Pons (tissue), 1 donor: ENCODE measurements around the gene ACADVL.
A peak's percentile ranks its signal among the peaks of the same experiment; 100 is the strongest.

Experiments
- DNase-seq: peaks from one replicate; pipeline ENCODE4 v3.0.0-alpha.2; 2016; ENCODE audit warnings: low spot score

Gene ACADVL

DNA sequence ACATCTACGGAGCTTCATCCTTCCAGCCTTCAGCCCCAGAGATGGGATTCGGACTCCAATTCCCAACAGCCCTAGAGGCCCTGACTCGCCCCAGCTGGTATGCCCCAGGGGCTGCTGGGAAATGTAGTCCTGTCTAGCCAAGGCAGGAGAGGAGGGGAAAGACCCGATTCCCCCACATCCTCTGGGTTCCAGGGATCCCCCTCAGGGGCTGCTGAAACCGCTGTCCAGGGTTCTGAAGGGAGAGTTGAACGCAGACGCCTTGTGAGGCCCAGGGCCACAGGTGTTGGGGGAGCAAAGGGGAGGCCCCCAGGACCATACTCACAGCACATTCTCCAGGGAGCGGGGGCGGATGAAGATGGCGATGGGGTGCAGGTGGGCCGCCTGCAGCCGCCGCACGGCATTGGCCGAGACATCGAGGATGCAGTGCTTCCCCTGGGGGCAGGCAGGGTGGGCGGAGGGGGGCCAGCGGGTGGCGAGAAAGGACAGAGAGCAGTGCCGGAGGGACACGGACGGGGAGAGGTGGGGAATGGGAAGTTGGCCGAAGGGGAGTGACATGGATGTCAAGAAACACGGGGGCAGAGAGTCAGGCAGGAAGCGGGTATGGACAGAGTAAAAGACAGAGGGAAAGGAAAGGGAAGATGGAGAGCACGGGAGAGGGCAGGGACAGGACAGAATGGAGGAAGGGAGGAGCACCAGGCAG is 28.0 kb upstream of the ACADVL start:
- DNase-seq: no peak

DNA sequence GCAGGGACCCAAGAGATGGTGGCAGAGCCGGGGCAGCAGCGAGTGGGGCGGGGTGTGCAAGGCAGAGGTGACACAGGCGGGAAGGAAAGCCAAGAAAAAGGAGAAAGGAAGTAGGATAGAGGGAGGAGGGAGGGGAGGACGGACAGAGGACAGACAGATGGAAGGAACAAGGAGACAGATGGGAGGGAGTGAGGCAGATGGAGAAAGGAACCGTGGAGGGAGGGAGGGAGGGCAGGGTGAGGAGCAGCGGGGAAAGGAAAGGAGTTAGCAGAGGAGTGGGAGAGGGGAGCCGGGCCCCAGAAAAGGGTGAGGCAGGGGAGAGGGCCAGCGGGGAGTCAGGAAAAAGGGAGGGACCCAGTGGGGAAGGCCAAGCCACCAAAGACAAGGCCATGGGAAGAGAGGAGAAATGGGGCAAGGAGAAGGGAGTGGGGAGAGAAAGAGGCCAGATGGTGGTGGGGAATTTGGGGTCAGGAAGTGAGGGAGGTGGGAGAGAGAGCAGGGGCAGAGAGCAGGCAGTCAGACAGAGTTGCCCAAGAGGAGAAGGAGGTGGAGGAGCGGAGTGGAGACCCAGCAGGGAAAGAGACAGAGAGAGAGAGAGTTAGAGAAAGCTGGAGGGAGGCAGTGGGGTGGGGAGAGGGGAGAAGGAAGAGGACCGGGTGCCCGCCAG is 27.3 kb upstream of the ACADVL start:
- no peak for DNase-seq

DNA sequence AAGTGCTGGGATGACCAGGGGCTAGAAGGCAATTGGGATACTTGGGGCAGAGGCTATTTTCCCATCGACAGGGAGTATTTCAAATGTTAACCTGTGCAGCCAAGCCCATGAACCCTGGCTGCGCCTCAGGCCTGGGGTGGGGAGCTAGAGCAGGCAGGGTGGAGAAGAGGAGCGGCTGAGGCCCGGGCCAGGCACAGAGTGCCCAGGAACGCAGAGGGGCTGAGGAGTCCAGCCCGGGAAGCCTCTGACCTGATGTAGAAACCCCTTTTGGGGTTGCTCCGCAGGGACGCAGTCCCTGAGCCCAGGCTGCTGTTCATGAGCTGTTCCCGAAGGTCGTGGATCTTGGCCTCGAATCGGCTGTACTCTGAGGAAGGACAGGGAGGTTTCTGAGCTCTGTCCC is 23.8 kb upstream of the ACADVL start:
- DNase-seq: no peak

DNA sequence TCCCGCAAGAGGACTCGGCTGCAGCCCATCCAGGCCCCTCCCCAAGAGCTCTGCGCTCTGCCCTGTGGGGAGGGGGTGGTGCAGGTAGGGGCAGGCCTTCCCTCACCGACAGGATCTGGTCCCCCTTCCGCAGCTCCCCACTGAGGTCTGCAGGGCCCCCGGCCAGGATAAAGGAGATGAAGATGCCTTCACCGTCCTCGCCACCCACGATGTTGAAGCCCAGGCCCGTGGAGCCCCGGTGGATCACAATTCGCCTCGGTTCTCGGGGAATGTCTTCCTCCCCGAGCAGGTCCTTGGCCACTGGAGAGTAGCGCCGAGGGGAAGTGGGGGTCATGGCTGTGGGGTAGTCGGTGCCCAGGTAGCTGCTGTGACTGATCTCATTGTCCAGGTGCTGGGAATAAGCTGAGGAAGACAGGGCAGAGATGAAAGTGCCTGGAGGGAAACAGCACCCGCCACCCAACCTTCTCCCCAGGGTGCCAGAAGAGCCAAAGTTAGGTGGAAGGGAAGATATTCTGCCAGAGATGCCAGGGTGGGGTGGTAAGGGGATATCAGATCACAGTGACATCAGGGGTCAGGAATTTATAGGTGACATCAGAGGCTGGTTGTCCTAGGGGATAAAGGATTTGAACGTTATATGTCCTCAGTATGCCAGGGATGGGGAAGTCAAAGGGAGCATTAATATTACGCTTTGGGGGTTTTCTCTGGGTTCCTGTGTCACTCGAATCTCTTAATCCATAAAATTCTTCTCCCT is 22.9 kb upstream of the ACADVL start:
- no peak for DNase-seq

DNA sequence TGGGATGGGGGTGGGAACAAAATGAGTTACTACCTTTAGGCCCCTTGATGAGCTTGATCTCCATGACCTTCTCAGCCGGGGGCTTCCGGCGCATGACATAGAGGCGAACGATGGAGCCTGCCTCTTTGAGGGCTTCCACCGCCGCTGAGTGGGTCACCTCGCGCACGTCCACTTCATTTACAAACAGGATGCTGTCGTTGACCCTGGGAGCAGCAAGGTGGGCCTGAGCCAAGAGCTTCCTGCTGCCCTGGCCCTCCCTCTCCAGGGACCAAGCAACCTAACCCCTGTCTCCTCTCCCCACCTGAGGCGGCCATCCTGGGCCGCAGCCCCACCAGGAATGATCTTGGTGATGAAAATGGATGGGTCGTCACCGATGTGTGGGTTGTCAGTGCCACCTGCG is 16.3 kb upstream of the ACADVL start:
- no peak for DNase-seq

DNA sequence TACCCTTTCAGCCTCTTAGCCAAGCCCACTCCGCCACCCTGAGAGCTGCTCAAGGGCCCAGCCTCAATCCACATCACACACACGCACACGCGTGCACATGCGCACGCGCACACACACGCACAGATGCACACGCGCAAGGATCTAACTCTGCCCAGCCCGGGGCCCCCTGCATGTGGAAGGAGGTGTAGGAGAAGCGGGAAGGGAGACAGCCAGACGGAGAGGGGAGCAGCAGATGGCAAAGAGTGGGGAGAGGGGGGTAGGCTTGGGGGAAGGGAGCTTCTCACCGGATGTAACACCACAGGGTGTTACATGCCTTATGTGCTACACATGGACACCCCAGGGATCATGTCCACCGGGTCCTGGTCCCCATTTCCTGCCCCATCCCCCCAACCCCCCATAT is 15.4 kb upstream of the ACADVL start:
- DNase-seq: no peak

DNA sequence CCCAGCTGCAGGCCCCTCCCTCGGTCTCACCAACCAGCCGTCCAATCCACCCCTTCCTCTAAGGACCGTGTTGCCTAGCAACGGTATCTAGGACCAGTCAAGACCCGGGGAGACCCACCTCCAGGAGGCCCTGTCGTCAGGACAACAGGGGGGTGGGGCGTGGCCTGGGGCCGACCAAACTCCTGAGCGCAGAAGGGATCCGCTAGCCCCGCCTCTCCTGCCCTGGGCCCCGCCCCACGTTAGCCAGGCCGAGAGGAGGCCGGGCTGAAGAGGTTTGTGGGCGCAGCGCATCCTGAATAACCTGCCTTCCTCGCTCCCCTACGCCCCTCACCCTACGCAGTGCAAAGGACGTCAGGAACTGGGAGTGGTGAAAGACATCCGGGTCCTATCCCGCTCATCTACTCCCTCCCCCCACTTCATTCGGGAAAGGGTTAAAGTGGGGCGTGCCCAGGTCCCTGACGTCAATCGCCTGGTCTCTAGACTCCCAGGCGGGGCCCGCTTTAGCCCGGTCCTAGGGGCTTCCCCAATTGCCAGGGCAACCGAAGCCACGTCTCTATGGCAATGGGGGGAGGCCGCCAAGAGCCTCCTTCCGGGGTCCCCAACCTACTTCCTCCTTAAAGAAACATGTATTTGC is 14.8 kb upstream of the ACADVL start:
- peak; percentile 85 for DNase-seq

DNA sequence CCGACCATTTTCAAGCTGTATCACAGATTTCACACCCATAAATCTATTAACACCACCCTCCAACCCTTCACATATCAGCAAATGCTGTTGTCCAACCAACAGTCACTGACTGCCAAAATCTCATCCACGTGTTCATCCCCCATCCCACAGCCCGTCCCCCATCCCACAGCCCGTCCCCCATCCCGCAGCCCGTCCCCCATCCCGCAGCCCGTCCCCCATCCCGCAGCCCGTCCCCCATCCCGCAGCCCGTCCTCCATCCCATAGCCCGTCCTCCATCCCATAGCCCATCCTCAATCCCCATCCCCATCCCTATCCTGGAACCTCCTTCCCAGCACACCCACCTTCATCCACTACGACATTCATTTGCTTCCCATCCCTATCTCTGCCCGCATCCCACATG is 14.2 kb upstream of the ACADVL start:
- no peak for DNase-seq

DNA sequence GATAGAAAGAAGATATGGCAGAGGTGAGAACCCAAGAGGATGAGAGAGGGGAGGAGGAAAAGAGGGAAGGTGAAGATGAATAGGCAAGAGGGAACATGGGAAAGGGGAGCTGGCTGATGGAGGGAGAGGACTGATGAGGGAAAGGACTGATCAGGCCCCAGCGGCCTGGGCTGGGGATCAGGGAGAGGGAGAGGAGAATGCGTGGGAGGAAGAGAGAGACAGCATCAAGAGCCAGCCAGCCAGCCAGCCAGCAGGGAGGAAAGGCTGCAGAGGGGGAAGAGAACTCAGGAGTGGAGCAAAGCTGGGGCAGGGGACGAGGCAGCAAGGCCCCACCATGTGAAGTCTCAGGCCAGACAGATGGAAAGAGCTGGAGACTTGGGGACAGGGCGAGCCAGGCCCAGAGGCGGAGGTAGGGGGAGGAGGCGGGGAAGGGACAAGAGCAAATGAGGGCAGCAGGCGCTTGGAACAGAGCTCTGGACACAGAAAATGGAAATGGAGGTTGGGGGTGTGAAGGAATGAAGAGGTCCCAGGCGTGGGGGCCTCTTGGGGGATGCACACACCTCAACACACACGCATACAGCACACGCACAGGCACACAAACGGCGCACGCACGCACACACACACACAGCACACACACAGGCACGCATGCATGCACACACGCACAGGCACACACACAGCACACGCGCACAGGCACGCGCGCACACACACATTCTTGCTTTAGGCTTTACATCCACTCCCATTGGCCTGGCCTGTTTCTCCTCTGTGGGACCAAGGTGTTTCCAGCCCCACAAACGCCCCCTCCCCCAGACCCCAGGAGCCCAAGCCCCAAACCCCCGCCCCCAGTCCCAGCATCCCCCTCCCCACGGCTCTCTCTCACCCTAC is 12.4 kb upstream of the ACADVL start:
- DNase-seq: no peak

DNA sequence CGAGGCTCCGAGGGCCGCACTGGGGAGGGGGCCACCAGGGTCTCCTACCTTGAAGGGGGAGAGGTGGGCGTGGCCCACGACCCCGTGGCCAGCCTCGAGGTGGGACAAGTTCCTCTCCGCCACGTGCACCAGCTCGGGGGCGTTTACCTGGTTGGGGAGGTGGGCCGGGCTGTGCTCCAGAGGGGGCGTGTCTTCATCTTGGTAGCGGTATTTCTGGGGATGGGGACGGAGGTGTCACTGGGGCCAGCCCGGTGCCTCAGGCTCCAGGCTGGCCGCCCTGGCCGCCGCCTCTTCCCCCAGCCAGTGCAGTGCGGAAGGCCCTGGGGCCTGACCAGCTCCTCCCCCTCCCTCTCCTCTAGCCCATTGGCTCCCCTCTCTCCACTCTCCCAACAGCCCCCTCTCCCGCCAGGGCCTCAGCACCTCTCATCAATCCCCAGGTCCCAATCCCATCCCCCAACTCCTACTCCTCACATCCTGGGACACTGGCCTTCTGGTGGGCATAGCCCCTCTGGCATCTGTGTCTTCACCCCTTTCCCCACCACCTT is 11.6 kb upstream of the ACADVL start:
- no peak for DNase-seq

DNA sequence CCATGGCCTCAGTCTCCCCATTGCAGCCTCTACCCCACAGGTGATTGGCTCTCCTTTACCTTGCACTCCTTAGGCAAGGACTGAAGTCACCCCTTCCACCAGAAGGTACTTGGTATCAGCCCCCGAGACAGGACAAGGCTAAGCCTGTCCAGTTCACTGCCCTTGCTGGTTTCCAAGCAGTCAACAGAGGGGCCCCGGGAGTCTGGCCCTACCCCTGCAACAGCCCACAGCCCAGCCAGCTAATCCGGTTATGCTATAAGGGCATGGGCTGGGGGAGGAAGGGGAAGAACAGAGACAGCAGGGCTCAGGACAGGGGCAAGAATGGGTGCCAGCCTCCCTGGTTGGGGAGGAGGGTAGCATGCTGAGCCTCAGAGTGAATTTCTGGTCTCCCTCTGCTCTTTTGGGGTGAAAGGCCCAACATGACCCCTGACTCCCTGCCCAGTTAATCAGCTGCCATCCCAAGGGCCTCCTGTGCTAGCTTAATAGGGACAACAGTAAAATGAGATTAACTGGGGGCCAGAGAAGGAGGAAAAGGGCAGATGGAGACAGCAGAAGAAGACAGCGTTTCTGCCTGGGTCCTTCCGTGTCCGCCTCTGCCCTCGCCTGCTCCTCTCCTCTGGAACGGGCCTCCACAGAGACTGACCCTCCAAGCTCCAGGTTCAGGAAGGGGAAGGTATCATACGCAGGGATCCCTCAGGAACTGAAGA is 10.8 kb upstream of the ACADVL start:
- DNase-seq: no peak

DNA sequence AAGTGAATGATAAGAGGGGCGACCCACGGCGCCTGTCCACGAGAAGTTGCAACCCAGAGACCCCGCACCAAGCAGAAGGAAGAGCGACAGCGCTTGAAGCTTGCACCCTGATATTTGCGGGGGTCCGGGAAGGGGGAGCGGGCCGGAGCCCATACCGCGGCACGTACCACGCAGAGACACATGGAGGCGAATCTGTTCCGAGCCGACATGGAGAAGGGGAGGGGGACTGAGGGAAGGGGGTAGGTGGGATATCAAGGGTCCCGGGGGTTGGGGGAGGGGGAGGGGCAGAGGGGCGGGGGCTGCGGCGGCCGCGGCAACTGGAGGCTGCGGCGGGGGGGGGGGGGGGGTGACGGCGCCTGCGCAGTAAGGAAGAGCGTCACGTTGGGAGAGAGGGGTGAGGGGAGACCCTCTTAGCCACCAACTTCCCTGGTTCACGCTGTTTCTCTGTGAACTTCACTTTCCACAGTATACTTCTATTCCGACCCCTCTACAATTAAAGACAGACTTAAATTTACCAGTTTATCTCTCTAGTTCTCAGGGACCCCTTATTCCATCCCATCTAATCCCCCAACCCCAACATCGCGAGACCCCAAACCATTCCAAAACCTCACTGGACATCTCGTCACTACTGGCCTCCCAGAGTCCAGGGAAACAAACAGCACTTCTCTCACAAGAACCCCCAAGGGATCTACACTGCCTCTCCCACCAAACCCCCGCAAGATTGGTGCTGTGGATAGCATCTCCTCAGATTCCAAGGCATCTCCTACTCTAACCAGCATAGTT is 8.1 kb upstream of the ACADVL start:
- no peak for DNase-seq

DNA sequence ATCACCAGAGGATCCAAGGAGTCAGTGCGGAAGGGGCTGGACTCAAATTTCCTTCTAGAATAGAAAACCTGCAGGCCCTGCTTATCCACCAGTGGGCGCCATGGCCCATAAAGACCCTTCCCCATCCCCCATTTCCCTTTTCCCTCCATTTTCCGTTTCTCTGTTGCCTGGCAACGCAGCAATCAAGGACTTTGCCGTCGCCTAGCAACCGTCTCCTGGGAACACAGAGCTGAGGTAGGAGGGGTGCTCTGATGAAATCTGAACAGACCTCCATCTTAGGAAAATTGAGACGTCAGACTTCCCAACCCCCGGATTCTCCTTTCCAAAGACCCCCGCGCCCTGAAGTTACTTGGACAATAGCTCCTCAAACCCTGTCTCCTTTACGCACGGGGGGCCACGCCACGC is 5.8 kb upstream of the ACADVL start:
- peak; percentile 67 for DNase-seq

DNA sequence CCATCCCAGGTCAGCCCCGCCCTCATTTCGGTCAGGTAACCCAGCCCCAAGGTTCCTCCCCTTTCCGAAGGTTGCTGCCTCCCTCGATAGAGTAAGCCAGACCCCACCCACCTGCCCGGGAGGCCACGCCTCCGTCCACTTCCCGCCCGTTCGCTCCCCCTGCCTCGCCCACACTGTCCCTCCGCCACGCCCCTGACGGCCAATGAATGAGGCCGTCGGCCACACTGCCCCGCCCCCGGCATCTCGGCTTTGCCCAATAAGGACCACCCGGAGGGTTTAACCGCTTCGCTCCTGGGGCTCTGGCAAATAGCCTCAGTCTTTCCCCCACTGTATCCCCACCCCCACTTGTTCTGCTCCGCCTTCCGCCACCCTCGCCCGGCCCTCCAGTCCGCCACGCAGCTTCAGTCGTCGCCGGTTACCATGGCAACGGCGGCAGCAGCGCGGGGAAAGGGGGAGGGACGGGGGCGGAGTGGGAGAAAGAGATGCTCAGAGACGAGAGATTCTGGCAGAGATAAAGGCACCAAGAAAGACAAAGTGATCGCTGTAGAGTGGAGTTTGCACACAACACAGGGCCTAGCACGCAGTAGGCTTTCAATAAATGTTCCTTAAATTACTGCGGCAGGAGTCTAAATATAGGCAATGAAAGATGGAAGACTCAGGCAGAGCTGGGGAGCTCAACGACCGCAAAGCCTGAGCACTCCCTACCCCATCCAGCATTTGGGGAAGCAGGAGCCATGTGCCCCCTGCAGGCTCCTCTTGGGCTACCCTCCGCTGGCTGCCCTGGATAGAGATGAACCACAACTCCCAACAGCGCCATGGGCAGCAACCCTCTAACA is 5.2 kb upstream of the ACADVL start:
- DNase-seq: peak; percentile 97

DNA sequence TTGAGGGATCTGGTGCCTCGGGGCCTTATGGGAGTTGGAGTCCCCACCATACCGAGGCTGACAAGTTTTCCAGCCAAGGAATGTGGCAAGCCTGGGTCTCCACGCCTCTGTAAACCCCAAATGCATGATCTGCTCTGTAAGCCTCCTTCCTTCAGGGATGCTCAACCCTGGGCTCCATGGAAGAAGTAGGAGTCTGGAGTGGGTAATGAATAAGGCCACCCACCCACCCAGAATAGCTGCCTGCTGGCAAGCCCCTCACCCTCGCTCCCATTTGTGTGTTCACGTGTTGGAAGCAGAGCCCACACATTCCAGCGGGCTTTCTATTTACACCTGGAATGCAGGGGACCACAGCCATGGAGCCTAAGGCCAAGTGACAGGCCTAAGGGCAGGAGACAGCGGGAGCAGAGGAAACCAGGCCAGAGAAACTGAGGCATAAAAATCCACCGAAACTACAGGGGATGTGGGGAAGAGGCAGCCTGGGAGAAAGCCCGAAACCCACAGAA is 4.6 kb upstream of the ACADVL start:
- DNase-seq: no peak

DNA sequence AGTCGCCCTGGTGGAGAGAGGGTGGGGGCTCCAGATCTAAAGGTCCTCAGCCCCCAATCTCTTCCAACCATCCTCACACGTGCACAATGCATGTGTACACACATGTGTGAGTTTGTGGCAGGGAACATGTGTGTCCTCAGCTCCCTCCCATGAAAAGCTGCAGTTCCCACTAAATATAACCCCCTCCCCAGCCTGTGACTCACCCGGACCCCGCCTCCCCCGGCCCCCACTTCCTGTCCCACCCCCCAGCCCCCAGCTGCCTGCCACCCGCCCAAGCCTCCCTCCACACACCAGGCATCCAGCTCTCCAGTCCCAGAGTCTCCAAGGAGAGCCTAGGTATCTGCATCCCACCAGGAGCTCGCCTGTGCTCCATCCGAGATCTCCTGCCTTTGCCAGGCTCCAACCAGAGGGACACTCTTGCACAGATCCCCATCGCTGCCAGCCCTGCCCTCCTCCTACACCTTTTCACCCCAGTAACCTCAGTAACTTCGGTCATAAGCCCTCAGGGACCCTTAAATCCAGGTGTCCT is 4.0 kb upstream of the ACADVL start:
- no peak for DNase-seq

DNA sequence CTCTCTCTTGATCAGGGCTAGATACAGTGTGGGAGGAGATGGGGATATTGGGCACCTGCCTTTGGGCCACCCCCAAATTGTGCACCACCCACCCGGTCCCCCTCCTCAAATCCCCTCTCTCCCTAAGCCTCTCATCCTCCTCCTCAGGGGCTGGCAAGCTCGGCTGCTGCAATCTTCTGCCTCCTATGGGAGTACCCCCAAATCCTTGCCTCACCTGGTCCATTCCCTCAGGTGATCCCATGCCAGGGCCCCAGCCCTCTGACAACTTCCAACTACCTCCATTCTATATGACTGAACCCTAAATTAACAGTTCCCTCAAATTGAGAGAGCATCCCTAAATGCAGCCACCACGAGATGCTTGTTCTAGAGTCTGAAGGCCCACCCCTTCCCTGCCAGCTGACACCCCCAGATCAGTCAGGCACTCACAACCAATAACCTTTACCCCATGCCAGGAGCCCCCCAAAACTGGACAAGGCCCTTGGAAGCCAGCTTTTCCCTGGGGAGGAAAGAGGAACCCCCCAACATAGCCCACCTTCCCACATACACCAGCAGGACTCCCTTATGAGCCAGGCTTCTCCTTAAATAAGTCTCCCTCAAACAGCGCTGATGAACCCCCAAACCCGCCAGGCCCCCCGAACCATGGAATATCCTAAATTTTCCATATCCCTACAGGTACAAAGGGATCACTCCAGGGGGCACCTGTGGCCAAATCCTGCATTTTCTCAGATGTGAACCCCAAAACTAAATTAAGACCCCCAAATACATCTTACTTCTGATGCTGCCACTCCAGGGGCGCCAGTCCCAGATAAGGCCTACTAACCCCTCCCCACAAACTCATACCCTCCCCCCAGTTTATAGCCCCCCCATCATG is 3.3 kb upstream of the ACADVL start:
- no peak for DNase-seq
